ENCODE results near the gene RAD51C.

GRCh38 chr17:58703137-58703915, 10.9 kb downstream of the RAD51C start:
- TF ChIP-seq EZH2 (IDR thresholded peaks at IDR 0.05): no peak
- TF ChIP-seq POLR2AphosphoS5 (IDR thresholded peaks at IDR 0.05; ENCODE audit: borderline replicate concordance, low read depth, low read length): no peak

Data from SK-N-MC (cell line).